Skin of body (tissue), 2 donors: Measurements from ENCODE around the gene SKA1. TPM values are rescaled to one million over a fixed set of nuclear protein-coding genes. Genes with fewer than 3 reads are reported as not detected.

Source experiments
- DNase-seq: peaks from one replicate; lab custom pipeline; 2025; lab: John Stamatoyannopoulos, UW
- total RNA-seq: library from RNA; depleted of rRNA; stranded (reverse); fragments of >200 nt; gene quantifications from one replicate; pipeline ENCODE4 v1.2.3, GENCODE V29; 2014

The SKA1 gene, protein sequence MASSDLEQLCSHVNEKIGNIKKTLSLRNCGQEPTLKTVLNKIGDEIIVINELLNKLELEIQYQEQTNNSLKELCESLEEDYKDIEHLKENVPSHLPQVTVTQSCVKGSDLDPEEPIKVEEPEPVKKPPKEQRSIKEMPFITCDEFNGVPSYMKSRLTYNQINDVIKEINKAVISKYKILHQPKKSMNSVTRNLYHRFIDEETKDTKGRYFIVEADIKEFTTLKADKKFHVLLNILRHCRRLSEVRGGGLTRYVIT
- 4.1 TPM for total RNA-seq

DNA sequence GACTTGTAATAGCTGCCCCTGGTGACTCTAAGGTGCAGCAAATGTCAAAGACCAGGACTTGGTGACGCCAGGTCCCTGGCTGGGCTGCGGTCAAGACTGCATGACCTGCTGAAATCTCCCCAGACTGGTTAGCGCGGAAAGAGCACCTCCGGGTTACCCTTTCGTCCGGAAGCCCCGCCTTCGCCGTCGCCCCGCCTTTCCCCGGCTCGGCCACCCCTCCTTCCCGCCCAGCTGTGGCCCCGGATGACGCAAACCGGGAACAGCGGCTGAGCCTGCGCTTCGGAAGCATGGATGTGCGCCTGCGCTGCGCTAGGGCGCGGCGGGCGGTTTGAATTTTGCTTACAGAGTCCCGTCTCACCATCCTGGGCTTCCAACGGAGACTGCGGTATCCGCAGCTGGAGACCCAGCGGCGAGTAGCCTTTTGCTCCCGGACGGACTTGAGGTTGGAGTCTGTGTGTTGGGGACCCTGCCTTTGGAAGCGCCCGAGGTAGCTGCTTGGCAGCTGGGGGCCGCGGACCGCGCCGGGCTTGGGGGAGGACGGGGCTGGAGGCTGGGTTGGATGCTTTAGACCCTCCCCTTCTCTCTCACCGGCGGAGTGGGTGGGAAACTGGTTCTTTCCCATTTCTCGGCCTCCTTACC is at the start of gene SKA1:
TSS of gene SKA1 (plus strand) at position 294 of the 639 bp plus-strand sequence. CDS start 785 bp downstream, outside the sequence.
- peak; percentile 94 for DNase-seq

DNA sequence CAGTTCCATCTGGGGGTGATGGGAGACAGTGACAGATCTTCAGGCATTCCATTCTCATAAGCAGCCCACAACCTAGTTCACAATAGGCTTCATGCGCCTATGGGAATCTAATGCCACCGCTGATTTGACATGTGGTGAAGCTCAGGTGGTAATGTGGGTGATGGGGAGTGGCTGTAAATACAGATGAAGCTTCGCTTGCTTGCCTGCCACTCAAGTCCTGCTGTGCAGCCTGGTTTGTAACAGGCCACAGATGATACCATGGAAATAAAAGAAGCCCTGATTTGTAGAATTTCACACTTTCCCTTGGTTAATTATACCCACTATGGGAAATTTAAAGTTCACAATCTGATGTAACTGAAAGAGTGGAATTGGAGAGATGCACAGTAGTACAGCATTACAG is 46.9 kb upstream of the SKA1 start:
- DNase-seq = no peak

DNA sequence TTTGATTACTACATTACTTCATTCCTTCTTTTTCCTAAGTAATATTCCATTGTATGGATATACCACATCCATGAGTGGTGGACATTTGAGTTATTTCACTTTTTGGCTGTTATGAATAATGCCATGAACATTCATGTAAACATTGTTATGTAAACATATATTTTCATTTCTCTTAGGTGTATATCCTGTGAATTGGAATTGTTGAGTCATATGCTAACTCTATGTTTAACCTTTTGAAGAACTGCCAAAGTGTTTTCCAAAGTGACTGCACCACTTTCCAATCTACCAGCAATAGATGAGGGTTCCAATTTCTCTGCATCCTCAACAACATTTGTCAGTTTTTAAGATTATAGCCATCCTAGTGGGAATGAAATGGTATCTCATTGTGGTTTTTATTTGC is 44.7 kb upstream of the SKA1 start:
- DNase-seq = no peak

DNA sequence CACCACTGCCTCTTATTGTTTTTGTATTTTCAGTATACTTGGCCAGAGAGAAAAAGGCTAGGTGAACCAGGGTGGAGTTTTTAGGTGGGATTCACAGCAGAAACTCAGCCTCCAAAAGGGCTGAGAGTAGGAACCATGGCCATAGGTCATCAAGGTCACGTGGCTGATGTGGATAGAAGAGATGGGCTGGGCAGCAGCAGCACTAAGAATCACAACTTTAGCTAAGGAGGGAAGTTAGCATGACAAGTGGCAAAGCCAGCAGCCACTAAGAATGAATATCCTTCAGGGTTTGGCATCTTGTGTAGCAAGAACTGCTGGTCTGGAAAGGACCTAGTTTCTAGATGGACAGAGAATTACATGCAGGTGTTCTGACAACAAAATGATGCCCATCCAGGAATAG is 43.2 kb upstream of the SKA1 start:
- no peak for DNase-seq

DNA sequence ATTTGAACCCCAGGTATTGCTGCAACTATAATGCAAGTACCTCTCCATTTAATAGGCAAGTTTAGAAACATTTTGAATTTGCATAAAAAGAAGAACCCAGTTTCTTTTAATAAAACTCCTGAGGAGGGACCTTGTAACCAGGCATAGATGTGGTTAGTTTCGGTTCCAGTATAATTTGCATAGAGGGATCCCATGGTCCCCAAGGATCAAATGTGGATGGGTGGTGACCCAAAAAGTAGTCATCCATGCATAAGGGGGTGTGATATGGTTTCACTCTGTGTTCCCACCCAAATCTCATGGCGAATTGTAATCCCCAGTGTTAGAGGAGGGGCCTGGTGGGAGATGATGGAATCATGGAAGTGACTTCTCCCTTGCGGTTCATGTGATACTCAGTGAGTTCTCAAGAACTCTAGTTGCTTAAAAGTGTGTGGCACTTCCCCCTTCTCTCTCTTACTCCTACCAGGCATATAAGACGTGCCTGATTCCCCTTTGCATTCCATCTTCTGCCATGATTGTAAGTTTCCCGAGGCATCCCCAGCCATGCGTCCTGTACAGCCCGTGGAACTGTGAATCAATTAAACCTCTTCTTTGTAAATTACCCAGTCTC is 40.2 kb upstream of the SKA1 start:
- DNase-seq = no peak

DNA sequence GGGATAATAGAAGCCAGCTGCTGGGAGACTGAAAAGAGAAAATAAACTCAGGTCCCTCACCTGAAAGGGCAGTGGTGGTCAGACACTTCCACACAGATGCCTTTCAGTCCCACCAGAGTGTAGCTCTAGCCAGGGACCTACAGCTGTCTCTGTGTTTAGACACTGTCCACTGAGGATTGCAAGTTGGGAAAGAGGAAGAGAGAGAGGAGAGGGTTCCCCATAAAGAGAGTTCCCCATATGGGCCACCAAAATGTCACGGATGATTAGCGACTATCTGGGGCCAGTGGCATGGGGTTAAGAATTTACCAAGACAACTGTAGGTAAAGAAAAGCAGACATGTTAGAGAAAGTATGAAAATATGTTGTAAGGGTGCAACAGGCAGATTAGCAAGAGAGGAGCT is 36.7 kb upstream of the SKA1 start:
- DNase-seq = no peak

DNA sequence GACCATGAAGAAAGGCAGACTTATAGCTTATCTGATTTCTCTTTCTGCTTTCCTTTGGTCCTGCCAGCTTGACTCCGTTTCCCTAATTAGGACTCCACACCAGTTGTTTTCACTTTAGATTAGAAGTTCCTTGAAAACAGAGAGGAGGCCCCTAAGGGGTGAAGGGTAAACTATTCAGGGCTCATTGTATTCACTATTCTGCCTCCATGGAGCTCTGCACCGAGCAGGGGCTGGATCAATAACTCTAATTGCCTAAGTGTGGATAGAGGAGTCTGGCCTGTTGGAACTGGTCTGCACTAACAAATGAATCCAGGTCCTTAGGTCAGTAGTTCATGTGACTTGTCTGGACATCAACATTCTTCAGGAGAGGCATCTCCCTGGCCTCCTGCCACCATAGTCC is 36.1 kb upstream of the SKA1 start:
- no peak for DNase-seq

DNA sequence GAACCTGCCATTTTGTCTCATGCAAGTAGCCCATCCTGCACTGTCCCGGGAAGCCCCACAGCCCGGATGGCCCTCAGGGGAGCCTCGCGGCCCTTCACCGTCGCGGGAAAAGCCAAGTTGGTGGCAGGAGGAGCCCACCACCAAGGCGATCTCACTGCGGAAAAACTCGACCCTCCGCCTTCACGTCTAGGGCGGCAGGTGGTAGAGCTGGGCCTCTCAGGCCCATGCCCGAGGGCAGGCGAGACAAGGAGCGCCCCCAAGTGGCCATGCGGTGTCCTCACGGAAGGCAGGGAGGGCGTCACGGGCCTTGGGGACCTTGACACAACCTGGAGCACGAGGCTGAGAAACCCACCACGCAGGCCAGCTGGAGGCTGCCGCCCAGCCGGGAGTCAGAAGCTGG is 34.8 kb upstream of the SKA1 start:
- DNase-seq = no peak

DNA sequence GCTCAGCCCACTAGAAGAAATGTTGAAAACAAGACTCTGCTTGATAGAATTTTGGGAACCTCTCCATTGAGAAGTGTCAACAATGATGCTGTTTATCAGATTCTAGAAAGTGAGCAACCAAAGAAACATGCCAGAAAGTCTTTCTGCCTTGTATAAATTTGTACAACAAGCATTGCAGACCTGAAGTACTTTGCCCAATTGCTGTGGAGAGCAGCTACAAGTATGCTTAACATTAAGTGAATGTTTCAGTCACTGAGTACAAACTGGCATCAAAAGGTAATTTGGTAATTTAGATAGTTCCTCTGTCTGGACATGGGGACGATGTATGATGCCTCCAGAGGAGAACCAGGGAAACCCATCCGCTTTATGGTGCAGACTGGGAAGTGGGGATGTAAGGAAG is 33.4 kb upstream of the SKA1 start:
- no peak for DNase-seq

DNA sequence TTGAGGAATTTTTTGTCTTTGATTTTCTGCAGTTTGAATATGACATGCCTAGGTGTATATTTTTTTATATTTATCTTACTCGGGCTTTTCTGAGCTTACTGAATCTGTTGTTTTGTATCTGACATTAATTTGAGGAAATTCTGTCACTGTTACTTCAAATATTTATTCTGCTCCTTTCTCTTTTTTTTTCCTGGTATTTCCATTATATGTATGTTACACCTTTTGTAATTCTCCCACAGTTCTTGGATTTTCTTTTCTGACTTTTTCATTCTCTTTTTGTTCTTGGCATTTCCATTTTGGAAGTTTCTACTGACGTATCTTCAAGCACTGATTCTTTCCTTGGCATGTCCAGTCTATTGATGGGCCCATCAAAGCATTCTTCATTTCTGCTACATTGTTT is 24.1 kb upstream of the SKA1 start:
- no peak for DNase-seq

DNA sequence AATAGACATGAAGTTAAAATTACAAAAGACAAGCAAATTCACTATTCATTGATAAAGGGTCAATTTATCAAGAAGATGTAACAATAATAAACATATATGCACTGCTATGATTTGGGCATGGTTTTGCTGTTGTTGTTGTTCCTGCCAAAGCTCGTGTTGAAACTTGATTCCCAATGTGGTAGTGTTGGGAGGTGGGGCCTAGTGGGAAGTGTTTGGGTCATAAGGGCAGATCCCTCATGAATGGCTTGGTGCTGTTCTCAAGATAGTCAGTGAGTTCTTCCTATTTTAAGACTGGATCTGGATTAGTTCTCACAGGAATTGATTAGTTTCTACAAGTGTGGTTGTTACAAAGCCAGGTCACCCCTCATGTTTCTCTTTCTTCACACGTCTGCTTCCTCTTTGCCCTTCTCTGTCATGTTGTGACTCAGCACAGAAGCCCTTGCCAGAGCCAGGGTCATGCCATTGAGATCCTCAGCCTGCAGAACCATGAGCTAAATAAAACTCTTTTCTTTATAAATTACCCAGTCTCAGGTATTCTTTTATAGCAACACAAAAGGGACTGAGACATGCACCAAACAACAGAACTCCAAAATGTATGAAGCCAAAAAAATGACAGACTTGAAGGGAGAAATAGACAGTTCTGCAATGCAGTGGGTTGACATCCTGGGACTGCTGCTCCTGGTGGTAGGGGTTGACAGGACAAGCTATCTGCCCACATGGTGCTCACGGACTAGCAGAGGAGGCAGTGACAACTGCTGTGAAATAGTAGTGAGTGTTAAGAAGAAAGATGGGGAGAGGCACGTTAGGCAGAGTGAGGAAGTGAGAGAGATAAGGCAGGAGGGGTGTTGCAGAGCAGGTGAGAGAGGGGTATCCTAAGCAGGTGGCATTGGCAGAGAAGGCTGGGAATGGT is 18.6 kb upstream of the SKA1 start:
- DNase-seq = no peak

DNA sequence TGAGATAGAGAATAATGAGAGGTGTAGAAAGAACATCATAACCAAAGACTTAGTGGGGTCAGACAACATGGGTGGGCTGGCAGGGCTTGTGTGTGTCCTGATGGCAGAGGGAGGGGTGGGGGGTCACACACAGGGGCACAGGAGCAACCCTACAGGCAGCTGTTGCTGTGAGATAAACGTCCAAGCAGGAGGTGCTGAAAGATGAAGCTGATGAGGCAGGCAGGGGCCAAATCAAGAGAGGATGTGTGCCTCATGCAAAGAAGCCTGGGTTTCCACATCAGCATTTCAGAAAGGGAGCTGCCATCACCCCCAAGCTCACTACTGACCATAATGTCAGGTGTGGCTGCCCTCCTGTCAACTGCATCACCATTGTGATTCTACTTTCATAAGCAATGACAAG is 16.0 kb upstream of the SKA1 start:
- DNase-seq = no peak

DNA sequence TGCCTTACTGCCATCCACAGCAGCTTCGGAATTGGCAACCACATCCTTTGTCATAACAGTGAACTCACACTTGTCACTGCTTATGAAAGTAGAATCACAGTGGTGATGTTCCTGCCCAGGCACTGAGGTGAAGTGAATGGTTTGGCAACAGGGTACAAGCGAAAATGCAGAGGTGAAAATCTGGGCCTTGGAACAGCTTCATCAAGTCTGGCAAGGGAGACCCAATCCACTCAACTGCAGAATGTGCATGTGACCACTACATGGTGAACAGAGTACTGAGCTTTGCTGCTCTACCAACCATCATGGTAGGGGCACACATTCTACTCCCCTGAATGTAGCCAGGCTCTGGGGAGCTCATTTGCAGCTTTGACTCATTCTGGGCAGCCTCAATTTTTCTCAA is 15.0 kb upstream of the SKA1 start:
- no peak for DNase-seq

DNA sequence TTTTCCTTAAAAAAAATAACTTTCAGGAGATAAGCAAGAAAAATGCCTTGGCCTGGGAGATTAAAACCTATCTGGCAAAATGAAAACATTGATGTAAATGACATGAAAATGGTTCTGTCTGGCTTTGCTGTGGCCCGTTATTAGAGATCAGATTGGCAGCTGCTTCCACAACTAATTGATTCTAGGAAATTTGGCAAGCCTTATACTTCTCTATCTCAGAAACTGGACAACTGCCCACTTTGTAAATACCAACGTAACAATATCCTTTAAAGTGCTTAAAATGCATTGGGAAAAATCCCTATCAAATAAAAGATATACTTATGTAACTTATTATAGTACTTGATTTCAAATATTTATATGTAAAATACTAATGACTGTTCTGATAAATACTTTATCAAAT is 14.2 kb upstream of the SKA1 start:
- DNase-seq = no peak

DNA sequence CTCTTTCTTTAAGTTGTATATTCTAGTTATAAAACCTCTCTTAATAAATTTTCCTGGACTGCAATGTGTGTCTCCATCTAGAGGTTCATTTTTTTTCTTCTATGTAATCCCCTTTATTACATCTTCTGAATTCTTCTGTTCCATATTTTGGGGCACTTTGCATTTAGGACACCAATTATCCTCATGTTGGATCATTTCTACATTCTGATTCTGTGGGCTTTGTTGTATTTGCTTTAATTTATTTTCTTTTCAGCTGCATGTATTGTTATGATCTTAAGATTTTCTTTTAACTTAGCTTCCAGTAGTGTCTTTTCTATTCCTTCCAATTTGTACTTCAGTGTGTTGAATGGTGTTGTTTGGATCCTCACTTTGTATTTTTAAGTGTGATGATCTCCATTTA is 5.2 kb upstream of the SKA1 start:
- DNase-seq = no peak

DNA sequence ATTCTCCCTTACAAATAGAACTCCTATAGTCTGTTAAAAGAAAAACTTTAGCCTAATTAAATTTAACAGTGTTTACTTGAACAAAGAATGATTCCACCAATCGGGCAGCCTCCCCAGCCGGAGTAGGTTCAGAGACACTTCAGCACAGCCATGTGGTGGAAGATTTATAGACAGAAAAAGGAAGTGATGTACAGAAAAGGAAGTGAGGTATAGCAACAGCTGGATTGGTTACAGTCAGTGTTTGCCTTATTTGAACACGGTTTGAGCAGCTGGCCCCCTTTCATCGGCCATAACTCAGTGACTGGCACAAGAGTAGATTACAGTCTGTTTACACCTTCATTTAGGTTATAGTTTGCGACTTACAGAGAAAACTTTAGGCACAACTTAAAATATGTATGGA is 2.1 kb upstream of the SKA1 start:
- no peak for DNase-seq

DNA sequence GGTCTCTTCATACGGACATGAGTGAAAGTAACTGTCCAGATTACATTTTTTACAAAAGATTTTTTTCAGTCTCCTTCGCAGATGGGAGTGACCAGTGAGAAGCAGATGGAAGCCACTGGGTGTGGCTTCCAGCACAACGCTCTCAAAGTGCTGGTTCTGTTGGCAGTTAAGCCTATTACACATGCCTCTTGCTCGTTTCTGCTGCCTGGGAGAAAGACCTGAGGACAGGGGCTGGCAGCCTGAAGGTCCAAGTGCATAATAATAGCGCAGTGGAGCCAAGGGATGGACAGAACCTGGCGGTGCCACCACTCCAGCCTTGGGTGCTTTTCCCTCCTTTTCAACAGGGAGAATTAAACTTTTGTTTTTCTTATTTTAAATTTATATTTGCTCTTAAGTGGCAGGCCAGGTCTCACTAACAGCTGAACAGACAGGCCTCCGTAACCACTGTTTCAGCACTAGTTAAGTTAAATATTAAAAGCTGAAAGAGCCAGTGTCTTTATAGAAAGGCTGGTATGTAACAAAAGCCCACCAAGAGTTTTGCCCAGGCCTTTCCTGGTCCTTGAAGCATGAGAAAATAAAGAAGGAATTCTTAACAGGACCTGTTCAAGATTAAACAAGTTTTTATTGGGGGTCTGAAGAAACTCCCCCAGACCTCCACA is 1.2 kb upstream of the SKA1 start:
- DNase-seq = no peak

DNA sequence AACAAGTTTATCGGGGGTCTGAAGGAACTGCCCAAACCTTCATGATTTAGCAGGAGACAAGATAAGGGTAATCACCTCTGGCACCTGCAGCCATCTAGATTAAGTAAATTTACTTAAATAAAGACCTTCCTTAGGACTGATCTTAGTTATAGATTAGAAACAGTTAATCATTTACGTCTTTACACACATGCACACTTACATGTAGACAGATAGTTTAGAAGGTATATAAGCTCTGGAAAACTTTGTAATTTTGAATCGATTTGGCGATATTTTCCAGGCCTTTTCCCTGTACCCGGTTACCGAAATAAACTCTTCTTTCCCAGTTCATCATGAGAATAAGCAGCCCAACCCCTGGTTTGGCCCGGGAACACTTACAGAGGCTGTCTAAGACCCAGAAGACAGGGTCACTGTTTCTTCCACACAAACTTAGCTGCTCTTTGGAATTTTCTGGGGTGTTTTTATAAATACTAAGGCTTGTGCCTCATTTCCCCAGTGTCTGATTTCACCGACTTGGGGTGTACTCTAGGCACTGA is 560 bp upstream of the SKA1 start:
- DNase-seq = no peak

DNA sequence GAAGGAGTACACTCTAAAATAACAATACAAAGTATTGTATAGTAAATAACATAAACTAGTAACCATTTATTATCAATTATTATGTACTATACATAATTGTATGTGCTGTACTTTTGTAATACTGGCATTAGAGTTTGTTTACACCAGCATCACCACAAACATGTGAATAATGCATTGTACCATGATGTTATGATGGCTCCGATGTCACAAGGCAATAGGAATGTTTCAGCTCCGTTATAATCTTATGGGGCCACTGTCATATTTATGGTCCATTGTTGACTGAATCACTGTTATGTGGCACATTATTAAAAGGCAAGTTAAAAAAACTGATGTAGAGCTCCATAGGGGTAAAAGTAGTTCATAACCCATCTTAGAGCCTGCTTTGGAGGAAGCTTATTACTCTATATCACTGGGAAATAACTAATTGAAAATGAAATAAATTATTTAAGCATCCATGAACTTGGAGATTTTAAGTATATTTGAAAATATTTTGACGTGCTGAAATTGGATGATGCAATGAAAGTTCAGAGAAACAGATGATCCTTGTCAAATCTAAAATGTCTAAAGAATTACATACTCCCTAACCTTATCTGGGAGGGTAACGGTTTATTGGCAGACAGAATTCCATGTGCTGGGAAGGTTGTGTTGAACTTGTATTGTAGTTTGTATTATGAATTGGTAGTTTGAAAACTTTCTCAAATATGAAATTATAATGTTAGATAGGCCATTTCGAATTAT is 2.4 kb downstream of the SKA1 start:
- no peak for DNase-seq

DNA sequence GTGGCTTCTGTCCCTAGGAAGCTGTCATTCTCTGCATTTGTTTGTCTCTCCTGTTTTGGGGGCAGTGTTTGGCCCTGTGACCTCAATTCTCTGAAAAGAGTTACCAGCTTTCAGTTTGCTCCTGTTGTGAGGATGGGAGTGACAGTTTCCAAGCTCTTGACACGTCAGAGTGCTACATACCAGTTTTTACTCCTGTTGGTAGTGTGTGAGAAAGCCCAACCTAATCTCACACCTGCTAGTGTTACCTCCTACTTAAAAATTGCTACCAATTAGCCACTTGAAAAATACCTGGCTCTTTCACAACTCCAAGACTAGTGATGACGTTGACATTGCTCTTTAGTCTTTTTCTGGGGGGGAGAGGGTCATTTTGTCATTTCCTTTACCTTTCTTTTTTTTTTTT is 14.1 kb downstream of the SKA1 start:
- DNase-seq = no peak

DNA sequence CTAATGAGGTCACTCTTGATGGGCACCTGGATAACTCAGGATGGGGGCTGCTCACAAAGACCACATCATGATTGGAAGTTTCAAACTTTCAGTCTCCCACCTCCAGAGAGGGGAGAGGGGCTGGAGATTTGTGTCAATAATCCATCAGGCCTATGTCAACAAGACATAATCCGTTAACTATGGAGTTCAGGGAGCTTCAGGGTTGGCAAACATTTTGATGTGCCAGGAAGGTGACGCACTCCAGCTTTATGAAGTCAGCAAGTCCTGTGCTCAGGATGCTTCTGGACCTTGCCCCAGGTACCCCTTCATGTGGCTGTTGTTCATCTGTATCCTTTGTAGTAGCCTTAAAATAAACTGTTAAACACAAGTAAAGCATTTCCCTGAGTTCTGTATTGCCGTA is 19.0 kb downstream of the SKA1 start:
- no peak for DNase-seq
